Stimulated activated CD8-positive, alpha-beta memory T cell treated with anti-CD3 and anti-CD28 coated beads, Interleukin-4, amount 100 ng/mL, for 24 hours (primary cell): ENCODE results near the gene BTBD8.
"Not testable (repeated sequence)": the region's sequence is repeated elsewhere in the genome, so short reads cannot be mapped to it uniquely, and the experiment has no call there.

Experiments used
- DNase-seq: peaks from one replicate; pipeline ENCODE4 v3.0.0-alpha.2; 2020; ENCODE audit warnings: low read depth

The BTBD8 gene

DNA sequence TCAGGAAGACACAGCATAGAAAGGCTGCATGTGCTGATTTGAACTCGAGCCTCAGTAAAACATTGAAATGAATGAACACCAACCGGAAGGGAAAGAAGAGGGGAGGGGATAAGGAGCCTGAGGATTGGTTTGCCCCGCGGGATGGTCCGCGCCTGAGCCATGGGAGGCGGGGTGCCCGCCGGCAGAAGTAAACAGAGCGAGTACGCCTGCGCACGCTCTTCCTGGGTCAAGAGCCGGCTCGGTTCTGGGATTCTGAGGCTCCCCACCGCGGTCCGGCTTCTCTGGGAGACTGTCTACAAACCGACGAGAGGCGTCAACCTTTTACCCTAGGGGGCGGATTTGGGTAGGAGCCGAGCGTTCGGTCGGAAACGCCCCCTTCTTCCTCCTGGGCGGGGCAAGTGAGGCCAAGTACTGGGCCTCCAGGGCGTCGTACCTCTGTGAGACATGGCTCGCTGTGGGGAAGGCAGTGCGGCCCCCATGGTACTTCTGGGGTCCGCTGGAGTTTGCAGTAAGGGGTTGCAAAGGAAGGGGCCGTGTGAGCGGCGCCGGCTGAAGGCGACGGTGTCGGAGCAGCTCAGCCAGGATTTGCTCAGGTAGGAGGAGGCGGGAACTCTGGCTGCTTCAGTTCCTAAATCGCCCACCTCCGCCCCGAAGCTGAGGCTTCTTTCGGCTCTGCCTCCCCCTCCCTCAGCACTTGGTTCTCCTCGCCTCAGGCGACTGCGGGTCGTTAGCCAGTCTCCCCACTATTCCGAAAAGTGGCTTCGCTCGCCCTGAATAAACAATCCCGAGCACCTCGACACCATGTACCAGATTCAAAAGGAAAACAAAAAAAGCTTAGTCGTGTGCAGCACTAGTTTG lies at the start of gene BTBD8:
BTBD8 (plus strand) TSS at position 218 of the 858 bp plus-strand sequence; CDS start at position 445, 227 bp downstream.
- DNase-seq = peak; percentile 78

DNA sequence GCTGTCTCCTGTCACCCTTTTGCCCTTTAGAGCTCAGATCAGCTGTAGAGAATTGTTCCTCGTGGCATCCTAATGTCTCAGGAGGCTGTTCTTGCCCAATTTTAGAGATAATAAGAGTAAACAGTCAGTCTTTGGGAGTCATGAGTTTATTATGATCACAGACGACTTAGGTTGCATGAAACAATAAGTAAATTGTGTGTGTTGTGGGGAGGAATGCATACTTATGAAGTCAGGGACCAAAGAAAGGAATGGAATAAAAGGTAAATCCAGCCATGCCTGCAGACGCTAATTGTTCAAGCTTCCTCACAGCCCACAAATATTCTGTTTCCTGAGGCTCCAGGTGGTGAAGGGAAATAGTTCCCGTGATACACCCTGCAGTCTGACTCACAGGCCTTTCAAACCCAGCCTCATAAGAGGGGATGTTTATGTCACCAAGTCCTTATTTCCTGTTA lies 49.5 kb upstream of the BTBD8 start:
- no peak for DNase-seq

DNA sequence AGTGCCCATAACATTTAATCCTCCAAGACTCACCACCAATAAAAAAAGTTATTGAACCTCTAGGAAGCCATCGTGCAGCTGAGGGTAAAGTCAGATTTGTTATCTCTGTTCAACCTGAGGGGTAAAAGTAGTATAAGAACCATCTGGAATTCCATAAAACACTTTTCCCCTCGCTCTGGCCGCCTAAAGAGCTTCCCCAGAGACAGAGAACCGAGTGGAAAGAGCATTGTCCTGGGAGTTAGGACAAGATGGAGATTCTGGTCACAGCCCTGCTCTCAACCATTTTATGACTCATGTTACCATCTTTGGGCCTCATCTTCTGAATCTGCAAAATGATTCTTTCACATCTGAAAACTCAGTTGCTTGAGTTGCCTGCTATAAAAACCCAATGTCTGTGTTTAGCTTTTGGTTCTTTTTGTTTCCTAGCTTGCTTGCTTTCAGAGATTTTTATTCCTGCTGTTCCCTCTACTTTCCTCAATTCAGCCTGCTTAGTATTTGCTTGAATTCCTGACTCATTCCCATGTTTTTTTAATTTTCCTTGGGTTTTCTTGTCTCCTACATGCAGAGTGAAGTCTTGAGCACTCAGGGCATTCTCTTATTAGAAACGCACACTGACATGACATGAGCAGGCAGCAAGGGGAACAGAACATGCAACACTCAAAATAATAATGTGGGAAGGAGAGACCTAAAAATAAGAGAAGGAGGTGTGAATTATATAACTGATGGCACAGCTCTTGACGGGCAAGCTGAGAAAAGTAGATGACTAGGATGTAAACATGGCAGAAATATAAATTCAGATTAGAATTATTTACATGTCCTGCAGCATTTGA lies 48.6 kb upstream of the BTBD8 start:
- no peak for DNase-seq

DNA sequence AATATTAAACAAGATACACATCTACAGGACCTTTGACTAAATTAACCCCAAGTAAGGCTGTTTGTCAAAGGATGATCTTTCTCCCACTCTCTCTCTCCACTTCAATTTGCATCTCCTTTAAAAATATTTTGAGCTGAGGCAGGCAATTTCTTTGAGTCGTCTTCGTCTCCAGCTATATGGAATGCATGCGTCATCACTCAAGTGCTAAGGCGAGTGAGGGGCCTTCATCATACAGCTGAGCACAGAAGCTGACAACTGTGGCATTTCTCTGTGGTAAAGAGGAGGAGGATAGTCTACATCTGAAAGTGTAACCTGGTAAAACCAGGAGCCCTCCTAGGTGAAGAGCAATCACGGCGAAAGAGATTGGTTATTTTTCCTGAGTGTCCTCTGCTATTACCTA lies 42.7 kb upstream of the BTBD8 start:
- DNase-seq = no peak

DNA sequence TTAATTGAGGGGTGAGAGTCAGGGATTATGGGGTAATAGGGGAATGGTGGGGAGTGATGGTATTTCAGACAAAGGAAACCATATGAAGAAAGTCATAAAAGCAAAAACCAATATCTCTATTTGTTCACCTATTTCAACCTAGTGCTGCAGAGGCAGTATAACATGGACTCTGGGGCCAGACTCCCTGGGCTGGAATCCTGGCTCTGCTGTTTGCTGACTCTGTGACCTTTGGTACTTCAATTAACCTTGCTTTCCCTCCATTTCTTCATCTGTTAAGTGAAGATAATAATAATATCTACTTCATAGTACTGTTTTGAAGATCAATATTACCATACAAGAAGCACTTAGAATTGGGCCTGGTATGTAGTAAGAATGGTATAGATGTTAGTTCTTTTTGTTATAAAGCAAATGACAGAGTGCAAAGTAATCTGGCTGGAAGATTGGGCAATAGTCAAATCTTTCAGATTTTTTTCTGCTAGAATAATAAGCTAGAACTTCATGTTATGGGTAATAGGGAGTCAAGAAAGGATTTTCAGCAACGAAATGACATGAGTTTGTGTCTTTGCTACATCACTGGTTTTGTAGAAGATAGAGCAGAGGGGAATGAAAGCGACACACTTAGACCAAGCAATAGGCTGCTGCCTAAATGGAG lies 41.3 kb upstream of the BTBD8 start:
- DNase-seq = no peak

DNA sequence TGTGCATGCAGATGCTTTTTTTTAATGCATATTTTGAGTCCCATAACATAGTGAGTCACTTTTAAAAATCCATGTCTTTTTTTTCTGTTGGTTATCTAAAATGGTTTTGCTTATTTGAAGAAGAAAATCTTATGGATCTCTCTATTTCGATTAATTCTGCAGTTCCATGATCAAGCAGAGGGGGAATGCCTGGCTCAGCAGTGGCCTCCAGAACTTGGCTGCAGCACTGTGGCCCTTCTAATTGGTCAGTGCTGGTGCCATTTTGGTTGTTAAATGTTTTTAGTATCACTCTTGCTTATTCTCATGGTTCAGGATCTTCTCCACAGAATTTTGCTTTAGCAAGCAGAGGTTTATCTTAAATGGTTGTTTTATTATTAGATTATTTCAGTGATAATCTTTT lies 39.2 kb upstream of the BTBD8 start:
- no peak for DNase-seq

DNA sequence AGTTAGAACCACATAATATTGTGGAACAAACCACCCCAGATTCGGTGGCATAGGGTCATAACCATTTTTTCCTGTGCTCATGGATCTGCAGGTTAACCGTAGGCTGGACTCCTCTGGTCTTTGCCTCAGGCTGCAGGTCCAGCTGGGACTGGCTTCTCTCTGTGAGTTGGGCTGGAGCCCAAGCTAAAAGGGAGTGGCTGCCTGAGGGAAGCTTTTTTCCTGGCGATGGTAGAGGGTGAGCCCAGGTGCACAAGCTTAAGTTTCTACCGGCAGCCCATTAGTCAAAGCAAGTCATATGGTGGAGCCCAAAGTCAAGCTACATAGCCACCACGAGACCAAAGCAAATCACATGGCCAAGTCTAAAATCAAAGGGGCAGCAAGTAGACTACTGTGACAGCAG lies 36.5 kb upstream of the BTBD8 start:
- DNase-seq = no peak

DNA sequence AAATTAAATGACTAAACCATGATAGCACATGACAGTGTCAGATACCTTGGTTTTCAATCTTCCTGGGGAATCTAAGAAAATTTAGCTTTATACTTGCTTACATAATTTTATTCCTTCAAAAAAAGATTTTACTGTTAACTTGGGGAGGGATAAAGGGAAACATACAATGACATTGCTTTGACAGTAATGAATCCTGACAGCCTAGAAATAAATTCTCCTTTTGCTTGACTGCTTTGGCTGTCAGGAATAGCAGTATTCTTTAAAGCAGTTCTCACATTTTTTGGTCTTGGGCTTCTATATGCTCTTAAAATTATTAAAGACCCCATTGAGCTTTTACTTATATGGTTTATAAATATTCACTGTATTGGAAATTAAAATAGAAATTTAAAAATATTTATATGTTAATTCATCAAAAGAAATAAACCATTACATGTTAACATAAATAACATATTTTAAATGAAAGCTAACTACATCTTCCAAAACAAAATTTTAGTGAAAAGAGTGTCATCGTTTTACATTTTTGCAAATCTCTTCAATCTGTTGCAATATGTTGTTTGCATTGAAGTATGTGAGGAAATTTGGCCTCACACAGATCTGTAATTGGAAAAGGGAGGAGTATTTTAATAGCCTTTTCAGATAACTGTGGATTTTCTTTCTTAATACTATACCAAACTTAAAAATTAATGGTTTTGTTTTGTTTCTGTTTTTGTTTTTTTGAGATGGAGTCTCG lies 34.2 kb upstream of the BTBD8 start:
- DNase-seq = no peak

DNA sequence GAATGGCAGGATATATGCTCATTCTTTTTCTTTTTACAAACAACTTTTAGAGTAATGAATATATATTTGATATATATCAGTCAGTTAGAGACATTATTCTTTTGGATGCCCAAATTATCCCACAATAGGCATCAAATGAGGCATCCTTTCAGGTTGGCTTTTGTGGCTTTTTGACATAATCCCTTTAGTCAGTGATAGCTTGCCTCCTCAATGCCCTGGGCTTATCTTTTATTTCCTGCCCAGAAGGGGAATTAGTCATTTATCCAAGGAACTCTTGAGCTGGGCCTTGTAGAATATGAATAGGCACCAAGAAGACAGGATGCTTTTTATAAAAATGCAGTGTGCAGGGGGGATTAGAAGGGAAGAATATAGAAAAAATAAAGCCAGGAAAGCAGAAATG lies 28.2 kb upstream of the BTBD8 start:
- DNase-seq = no peak

DNA sequence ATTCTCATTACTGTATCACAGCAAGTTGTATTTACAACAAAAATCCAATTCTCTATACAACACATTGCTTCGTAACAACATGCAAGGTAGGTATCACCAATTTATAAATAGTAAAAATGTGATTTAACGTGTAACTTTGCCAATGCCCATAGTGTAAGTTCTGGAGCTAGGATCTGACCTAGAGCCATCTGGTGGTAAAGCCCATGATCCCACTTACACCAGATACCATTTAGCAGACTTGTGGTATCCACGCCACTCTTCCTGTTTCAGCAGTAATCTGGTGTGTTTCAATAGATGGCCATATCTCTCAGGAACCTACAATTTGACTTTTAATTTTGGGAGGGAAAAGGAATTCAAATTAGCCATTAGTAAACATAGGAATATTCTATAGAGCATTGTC lies 15.1 kb upstream of the BTBD8 start:
- DNase-seq = no peak

DNA sequence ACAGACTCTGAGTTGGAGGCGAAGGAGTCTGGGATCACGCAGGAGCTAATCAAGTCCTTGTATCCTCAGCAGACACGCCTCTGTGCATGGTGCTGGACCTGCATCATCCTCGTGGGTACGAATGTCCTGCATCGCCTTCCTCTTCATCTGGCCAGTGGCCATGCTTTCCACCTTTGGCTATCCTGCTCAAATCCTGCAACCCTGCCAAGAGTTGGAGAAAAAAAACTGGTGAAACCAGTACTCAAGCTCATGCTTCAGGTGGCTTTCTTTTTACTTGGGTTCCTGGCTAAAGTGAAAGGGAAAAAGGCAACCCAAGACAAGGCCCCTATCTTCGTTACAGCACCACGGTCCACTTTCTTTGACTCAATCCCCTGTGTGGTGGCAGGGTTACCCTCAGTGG lies 13.8 kb upstream of the BTBD8 start:
- DNase-seq = no peak

DNA sequence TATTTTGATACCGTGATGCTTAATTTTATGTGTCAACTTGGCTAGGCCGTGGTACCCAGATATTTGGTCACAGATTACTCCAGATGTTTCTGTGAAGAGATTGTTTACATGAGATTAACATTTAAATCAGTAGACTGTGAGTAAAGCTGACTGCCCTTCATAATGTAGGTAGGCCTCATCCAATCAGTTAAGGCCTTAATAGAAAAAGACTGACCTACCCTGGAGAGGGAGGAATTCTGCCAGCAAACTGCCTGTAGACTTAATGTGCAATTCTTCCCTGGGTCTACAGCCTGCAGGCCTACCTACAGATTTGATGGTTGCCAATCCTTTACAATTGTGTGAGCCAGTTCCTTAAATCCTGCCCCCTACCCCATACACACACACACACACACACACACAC lies 9.3 kb upstream of the BTBD8 start:
- no peak for DNase-seq

DNA sequence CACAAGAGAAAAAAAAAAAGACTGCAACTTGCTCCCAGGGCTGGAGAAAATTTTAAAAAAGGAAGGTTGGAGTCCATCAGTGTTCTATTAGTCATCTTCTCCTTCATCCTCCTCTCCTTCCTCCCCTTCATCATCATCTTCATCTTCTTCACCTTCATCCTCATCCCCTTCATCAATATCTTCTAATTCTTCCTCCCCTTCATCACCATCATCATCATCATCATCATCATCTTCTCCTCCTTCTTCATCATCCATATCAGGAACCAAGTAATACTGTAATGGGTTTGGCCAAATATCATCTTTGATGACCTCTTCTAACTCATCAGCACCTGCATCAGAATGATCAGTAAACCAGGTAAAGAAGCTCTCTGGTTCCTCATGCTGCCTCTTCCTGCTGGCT lies 5.7 kb upstream of the BTBD8 start:
- not testable (repeated sequence) for DNase-seq

DNA sequence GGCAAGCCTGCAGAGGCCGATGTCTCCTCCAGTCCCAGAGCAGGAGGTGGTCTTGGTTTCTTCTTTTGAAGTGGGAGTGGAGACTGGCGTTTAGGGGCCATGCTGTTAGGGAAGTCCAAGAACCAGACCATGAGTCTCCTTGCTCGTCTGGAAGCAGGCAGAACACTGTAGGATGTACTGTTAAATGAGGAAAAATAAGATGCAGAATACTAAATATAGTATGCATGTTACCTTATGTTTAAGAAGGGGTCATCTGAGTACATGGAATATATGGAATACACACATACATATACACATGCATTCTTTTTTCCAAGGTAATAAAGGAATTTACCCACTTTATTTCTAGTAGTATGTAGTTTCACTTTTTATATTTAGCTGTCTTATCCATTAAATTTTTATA lies 4.8 kb upstream of the BTBD8 start, which contains the start of gene SETSIP:
SETSIP (minus strand) TSS at position 101 of the 400 bp plus-strand sequence; CDS start at position 101, 0 bp downstream.
- DNase-seq = no peak

DNA sequence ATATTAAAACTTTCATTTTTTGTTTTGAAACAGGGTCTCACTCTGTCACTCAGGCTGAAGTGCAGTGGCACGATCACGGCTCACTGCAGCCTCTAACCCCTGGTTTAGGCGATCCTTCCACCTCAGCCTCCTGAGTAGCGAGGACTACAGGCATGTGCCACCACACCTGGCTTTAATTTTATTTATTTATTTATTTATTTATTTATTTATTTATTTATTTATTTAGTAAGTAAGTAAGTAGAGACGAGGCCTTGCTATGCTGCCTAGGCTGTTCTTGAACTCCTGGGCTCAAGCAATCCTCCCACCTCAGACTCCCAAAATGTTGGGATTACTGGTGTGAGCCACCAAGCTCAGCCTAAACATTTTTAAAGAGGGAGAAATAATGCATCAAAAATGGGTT lies 3.8 kb upstream of the BTBD8 start:
- no peak for DNase-seq

DNA sequence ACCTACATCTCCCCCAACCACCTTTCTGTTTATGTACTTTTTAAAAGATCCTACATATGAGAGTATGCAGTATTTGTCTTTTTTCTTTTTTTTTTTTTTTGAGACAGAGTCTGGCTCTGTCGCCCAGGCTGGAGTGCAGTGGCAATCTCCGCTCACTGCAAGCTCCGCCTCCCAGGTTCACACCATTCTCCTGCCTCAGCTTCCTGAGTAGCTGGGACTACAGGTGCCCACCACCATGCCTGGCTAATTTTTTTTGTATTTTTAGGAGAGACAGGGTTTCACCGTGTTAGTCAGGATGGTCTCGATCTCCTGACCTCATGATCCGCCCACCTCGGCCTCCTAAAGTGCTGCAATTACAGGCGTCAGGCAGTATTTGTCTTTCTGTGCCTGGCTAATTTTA lies 2.1 kb upstream of the BTBD8 start:
- not testable (repeated sequence) for DNase-seq

DNA sequence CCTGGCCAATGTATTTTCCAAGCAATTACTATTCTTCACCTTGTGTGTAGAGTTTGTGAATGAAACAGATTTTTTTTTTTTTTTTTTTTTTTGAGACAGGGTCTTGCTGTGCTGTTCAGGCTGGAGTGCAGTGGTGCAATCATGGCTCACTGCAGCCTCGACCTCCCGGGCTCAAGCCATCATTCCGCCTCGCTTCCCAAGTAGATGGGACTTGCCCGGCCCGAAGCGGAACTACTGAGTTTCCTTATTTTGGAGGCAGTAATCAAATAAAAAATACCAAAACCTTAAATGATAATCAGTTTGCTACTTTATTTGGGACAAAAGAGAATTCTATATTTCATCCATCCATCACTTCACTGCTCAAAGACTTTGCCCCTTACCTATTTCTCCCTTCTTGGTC lies 704 bp upstream of the BTBD8 start:
- no peak for DNase-seq

DNA sequence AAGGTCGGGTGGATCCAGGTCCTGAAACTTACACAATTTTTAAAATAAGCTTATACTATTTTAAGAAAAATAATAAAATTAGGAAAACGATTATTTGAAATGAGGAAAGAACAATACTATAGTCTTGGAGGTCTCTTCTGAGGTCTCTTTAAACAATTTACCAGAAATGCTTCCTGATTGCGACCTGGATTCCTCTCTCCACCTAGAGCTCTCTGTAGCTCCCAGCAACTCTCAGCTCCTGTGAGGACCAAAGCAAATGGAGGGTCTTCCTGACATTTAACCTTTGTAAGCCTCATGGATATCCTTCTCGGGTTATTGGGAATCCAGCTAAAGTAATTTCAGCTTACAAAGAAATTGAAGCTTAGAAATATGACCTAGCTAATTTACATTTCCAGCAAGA lies 886 bp downstream of the BTBD8 start:
- DNase-seq = no peak

DNA sequence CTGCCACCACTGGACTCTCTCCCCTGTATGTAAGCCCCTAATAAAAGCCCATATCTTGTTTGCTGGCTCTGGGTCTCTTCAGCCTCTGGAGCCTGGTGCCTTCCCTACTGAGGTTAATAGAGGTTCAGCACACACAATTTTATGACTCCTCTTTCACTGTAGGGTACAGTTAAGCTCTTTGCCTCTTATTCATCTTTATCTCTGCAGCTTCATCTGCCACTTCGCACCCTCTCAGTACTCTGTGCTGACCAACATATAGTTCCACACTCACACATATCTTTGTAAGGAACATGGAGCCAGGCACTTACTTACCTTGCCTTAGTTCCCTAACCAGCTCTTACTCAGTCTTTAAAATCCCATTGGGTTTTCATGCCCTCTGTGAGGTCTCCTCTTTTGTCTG lies 4.5 kb downstream of the BTBD8 start:
- DNase-seq = no peak

DNA sequence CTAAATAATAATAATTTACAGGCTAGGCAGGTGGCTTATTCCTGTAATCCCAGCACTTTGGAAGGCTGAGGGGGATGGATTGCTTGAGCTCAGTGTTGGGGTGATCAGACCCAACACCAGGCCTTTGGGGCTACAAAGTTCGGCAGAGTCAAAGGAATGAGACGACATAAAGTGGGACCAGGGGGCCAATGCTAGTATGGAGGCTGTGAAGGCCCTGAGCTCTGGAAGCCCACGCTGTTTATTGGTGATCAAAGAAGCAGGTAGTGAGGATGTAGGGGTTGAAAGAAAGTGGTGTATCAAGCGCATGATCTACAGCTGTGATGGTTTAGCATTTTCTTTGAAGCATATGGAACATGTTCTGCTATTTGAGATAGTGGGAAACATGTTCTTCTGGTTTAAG lies 5.6 kb downstream of the BTBD8 start:
- DNase-seq = no peak

DNA sequence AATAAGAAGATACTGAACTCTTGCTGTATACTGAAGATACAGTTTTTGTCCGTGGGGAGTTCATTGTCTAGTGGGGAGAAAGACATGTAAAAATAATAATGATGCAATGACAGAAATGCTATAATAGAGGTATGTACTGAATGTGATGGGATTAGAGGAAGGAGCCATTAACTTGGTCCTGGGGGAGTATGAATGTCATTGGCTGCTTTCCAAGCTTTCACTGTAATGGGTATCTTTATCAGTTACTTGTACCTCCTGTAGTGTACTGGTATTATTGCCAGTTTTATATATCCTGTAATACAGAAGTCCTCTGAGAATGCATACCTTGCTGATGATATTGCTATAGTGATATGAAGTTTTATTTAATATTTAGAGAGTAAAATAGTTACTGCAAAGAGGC lies 7.4 kb downstream of the BTBD8 start:
- DNase-seq = no peak

DNA sequence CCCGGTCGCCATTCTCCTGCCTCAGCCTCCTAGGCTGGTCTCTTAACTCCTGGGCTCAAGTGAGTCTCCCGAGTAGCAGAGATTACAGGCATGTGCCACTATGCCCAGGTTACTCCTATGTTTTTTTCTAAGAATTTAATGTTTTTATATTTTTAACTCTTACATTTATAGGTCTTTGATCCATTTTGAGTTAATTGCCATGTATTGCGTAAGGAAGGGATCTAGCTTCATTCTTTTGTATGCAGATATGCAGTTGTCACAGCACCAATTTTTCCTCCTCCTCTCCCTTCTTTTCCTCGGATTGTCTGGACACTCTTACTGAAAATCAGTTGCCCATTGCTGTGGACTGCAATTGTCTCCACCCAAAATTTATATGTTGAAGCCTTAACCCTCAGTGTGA lies 11.5 kb downstream of the BTBD8 start:
- DNase-seq = no peak
